ENCODE results near the gene MAP4.

DNA sequence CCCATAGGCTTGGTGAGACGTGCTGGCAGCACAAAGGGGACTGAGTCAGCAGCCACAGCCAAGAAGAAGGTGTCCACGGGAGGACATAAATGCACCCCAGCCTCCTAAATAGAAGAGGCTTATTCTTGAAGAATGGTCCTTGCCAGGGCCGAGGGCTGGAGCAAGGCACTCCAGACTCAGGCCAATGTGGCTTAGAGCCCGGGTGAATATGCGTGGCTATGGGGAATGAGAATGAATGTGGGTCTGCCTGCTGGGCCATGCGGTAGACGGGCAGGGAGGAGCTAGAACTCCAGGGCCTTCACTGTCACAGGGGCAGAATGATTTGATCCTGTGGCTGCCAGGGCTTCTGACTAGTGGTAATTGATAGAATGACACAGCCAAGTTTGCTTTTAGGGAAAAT, 179.2 kb downstream of the MAP4 start:
- TF ChIP-seq, protein P1, sequence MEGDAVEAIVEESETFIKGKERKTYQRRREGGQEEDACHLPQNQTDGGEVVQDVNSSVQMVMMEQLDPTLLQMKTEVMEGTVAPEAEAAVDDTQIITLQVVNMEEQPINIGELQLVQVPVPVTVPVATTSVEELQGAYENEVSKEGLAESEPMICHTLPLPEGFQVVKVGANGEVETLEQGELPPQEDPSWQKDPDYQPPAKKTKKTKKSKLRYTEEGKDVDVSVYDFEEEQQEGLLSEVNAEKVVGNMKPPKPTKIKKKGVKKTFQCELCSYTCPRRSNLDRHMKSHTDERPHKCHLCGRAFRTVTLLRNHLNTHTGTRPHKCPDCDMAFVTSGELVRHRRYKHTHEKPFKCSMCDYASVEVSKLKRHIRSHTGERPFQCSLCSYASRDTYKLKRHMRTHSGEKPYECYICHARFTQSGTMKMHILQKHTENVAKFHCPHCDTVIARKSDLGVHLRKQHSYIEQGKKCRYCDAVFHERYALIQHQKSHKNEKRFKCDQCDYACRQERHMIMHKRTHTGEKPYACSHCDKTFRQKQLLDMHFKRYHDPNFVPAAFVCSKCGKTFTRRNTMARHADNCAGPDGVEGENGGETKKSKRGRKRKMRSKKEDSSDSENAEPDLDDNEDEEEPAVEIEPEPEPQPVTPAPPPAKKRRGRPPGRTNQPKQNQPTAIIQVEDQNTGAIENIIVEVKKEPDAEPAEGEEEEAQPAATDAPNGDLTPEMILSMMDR (conservative IDR thresholded peaks at IDR 0.05 in 1 of 2, IDR thresholded peaks at IDR 0.05 in 1 of 2; ENCODE audit: low read depth in 1 of 2, low read length in 2 of 2): no peak
- no peak for TF ChIP-seq EZH2 (IDR thresholded peaks at IDR 0.05; ENCODE audit: low read length, missing control alignments)

Data from fibroblast of lung (primary cell).